Measurements from ENCODE around the gene ALDH1A3. TPM values are rescaled to one million over a fixed set of nuclear protein-coding genes. Genes with fewer than 3 reads are reported as not detected.
A peak's percentile ranks its signal among the peaks of the same experiment; 100 is the strongest.
"Not testable (repeated sequence)": the region's sequence is repeated elsewhere in the genome, so short reads cannot be mapped to it uniquely, and the experiment has no call there.

The ALDH1A3 gene
- total RNA-seq, 1 experiment from 2014 or later: 14.0 TPM

DNA sequence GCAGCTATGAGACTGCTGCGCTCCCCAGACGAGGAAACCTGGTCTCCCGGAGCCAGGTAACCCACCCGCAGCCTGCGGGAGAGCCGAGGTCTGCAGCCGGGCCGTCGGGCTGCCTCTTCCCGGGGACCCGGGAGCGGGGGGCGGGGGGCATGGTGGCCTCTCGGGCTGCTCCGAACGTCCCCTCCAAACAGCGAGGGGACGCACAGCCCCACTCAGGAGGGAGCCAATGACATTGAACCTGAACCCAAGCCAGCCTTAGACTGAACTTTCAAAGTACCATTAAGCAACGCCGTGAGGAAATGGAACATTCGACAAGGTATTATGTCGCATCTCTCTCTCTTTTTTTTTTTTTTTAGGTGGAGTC is 29.8 kb upstream of the ALDH1A3 start:
- no peaks in the 10 kb centered on the region for H3K4me1 Mint-ChIP-seq
- CTCF ChIA-PET: interaction anchor here (0.6 to 1.7 kb wide), 9 partner anchors 9 to 217 kb away, joined by 3 to 5 read pairs (median 4); partner anchors contain the start of gene LRRK1
- H3K27ac Mint-ChIP-seq: no peak overlapping the region
- POLR2A ChIA-PET: interaction anchor here (0.6 kb wide), 1 partner anchor 10 kb away, joined by 5 read pairs; no protein-coding TSS in a partner anchor
- no peak for TF ChIP-seq CREB1 (CRISPR knock-in tag; IDR thresholded peaks at IDR 0.05)
- TF ChIP-seq, protein P1, sequence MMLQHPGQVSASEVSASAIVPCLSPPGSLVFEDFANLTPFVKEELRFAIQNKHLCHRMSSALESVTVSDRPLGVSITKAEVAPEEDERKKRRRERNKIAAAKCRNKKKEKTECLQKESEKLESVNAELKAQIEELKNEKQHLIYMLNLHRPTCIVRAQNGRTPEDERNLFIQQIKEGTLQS (CRISPR knock-in tag; conservative IDR thresholded peaks at IDR 0.05): no peak
- no peak for TF ChIP-seq ZNF671 (CRISPR knock-in tag; IDR thresholded peaks at IDR 0.05)
- TF ChIP-seq, protein P2, sequence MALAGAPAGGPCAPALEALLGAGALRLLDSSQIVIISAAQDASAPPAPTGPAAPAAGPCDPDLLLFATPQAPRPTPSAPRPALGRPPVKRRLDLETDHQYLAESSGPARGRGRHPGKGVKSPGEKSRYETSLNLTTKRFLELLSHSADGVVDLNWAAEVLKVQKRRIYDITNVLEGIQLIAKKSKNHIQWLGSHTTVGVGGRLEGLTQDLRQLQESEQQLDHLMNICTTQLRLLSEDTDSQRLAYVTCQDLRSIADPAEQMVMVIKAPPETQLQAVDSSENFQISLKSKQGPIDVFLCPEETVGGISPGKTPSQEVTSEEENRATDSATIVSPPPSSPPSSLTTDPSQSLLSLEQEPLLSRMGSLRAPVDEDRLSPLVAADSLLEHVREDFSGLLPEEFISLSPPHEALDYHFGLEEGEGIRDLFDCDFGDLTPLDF (CRISPR knock-in tag; IDR thresholded peaks at IDR 0.05): no peak
- TF ChIP-seq, protein P3, sequence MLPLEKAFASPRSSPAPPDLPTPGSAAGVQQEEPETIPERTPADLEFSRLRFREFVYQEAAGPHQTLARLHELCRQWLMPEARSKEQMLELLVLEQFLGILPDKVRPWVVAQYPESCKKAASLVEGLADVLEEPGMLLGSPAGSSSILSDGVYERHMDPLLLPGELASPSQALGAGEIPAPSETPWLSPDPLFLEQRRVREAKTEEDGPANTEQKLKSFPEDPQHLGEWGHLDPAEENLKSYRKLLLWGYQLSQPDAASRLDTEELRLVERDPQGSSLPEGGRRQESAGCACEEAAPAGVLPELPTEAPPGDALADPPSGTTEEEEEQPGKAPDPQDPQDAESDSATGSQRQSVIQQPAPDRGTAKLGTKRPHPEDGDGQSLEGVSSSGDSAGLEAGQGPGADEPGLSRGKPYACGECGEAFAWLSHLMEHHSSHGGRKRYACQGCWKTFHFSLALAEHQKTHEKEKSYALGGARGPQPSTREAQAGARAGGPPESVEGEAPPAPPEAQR (CRISPR knock-in tag; IDR thresholded peaks at IDR 0.05): no peak
- TF ChIP-seq TEAD4 (CRISPR knock-in tag; IDR thresholded peaks at IDR 0.05): no peak
- TF ChIP-seq SOX15 (CRISPR knock-in tag; IDR thresholded peaks at IDR 0.05): no peak
- no peak for TF ChIP-seq ZNF416 (CRISPR knock-in tag; IDR thresholded peaks at IDR 0.05)
- TF ChIP-seq JUN (CRISPR knock-in tag; IDR thresholded peaks at IDR 0.05): no peak
- TF ChIP-seq ZNF232 (CRISPR knock-in tag; IDR thresholded peaks at IDR 0.05): no peak
- no peak for TF ChIP-seq ZNF121 (CRISPR knock-in tag; IDR thresholded peaks at IDR 0.05)
- TF ChIP-seq CBFB (CRISPR knock-in tag; IDR thresholded peaks at IDR 0.05; ENCODE audit: low read depth): no peak
- no peak for TF ChIP-seq JAZF1 (CRISPR knock-in tag; IDR thresholded peaks at IDR 0.05)
- TF ChIP-seq MYBL2 (CRISPR knock-in tag; IDR thresholded peaks at IDR 0.05): no peak
- TF ChIP-seq, protein P4, sequence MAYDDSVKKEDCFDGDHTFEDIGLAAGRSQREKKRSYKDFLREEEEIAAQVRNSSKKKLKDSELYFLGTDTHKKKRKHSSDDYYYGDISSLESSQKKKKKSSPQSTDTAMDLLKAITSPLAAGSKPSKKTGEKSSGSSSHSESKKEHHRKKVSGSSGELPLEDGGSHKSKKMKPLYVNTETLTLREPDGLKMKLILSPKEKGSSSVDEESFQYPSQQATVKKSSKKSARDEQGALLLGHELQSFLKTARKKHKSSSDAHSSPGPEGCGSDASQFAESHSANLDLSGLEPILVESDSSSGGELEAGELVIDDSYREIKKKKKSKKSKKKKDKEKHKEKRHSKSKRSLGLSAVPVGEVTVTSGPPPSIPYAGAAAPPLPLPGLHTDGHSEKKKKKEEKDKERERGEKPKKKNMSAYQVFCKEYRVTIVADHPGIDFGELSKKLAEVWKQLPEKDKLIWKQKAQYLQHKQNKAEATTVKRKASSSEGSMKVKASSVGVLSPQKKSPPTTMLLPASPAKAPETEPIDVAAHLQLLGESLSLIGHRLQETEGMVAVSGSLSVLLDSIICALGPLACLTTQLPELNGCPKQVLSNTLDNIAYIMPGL (CRISPR knock-in tag; IDR thresholded peaks at IDR 0.05): no peak
- TF ChIP-seq, protein P5, sequence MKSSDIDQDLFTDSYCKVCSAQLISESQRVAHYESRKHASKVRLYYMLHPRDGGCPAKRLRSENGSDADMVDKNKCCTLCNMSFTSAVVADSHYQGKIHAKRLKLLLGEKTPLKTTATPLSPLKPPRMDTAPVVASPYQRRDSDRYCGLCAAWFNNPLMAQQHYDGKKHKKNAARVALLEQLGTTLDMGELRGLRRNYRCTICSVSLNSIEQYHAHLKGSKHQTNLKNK (CRISPR knock-in tag; IDR thresholded peaks at IDR 0.05): no peak
- TF ChIP-seq TCF7 (CRISPR knock-in tag; IDR thresholded peaks at IDR 0.05; ENCODE audit: low read depth): no peak
- no peak for TF ChIP-seq NR3C1 (CRISPR knock-in tag; conservative IDR thresholded peaks at IDR 0.05; ENCODE audit: low read depth)
- TF ChIP-seq NFATC4 (CRISPR knock-in tag; IDR thresholded peaks at IDR 0.05): no peak
- no peaks in the 10 kb centered on the region for H3K36me3 Mint-ChIP-seq
- ATAC-seq: no peak
- H3K27me3 Mint-ChIP-seq (ENCODE audit: low read depth): peaks cover 20% of the 10 kb centered on the region
- H3K4me3 Mint-ChIP-seq: peak overlapping the region; percentile 58
- H3K9me3 Mint-ChIP-seq: no peaks in the 10 kb centered on the region
- no peak for DNase-seq (ENCODE audit: low spot score)

DNA sequence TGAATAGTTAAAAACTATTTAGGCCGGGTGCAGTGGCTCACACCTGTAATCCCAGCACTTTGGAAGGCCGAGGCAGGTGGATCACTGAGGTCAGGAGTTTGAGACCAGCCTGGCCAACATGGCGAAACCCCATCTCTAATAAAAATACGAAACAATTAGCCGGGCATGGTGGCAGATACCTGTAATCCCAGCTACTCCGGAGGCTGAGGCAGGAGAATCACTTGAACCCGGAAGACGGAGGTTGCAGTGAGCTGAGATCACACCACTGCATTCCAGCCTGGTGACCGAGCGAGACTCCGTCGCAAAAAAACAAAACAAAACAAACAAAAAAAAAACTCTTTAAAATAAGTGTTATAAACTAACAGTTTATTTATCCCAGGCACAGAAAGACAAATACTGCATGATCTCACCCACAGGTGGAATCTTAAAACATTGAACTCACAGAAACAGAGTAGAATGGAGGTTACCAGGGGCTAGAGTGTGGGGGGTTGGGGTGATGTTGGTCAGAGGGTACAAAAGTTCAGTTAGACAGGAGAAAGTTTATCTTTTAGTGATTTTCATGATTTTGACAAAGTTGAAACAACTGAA is 28.1 kb upstream of the ALDH1A3 start:
- ATAC-seq; H3K9me3 Mint-ChIP-seq; POLR2A ChIA-PET; H3K4me3 Mint-ChIP-seq; H3K4me1 Mint-ChIP-seq; H3K36me3 Mint-ChIP-seq; DNase-seq (ENCODE audit: low spot score); H3K27ac Mint-ChIP-seq: not testable (repeated sequence)
- CTCF ChIA-PET: interaction anchor here (1.0 kb wide), 1 partner anchor 67 kb away, joined by 3 read pairs; no protein-coding TSS in a partner anchor
- peaks cover 20% of the 10 kb centered on the region for H3K27me3 Mint-ChIP-seq (ENCODE audit: low read depth)

DNA sequence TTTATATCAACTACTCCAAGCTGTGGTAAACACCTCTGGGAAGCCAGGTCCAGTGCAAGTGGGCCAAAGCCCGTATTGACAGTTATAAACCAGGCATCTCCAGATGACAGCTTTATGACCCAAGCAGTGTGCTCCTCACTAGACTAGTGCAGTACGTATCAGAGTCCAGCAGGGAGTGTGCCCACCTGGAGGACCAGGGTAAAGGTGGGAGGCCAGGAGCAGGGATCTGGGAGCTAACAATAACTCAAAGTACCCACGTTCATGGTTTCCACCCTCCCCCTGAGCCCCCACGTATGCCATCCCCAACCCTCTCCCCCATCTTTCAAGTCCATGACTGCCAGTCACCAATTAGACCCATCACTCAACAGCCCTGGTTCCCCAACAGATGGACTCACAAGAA is 27.0 kb upstream of the ALDH1A3 start:
- Mint-ChIP-seq H3K9me3 (no peaks in the 10 kb centered on the region), H3K27ac (no peak overlapping the region), H3K36me3 (no peaks in the 10 kb centered on the region), H3K4me3 (no peak overlapping the region), H3K27me3 (ENCODE audit: low read depth) (peaks cover 20% of the 10 kb centered on the region), H3K4me1 (no peaks in the 10 kb centered on the region)
- ATAC-seq (no peak), DNase-seq (ENCODE audit: low spot score) (no peak)
- ChIA-PET POLR2A (interaction anchor here (0.6 kb wide), 1 partner anchor 208 kb away, joined by 3 read pairs; no protein-coding TSS in a partner anchor), CTCF (no interaction called here)
- TF ChIP-seq NR3C1 (CRISPR knock-in tag; conservative IDR thresholded peaks at IDR 0.05; ENCODE audit: low read depth) (no peak), RORB (CRISPR knock-in tag; IDR thresholded peaks at IDR 0.05) (no peak), NR1H2 (CRISPR knock-in tag; IDR thresholded peaks at IDR 0.05) (no peak), EMX1 (CRISPR knock-in tag; IDR thresholded peaks at IDR 0.05) (no peak), ZNF219 (CRISPR knock-in tag; IDR thresholded peaks at IDR 0.05; ENCODE audit: borderline replicate concordance) (no peak)
- TF ChIP-seq, protein P6, sequence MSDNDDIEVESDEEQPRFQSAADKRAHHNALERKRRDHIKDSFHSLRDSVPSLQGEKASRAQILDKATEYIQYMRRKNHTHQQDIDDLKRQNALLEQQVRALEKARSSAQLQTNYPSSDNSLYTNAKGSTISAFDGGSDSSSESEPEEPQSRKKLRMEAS (CRISPR knock-in tag; IDR thresholded peaks at IDR 0.05): no peak
- TF ChIP-seq, protein P7, sequence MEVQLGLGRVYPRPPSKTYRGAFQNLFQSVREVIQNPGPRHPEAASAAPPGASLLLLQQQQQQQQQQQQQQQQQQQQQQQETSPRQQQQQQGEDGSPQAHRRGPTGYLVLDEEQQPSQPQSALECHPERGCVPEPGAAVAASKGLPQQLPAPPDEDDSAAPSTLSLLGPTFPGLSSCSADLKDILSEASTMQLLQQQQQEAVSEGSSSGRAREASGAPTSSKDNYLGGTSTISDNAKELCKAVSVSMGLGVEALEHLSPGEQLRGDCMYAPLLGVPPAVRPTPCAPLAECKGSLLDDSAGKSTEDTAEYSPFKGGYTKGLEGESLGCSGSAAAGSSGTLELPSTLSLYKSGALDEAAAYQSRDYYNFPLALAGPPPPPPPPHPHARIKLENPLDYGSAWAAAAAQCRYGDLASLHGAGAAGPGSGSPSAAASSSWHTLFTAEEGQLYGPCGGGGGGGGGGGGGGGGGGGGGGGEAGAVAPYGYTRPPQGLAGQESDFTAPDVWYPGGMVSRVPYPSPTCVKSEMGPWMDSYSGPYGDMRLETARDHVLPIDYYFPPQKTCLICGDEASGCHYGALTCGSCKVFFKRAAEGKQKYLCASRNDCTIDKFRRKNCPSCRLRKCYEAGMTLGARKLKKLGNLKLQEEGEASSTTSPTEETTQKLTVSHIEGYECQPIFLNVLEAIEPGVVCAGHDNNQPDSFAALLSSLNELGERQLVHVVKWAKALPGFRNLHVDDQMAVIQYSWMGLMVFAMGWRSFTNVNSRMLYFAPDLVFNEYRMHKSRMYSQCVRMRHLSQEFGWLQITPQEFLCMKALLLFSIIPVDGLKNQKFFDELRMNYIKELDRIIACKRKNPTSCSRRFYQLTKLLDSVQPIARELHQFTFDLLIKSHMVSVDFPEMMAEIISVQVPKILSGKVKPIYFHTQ (CRISPR knock-in tag; IDR thresholded peaks at IDR 0.05): no peak
